Hepatocyte (in vitro differentiated cells): ENCODE results near the gene SLC5A10. TPM values are rescaled to one million over a fixed set of nuclear protein-coding genes. Genes with fewer than 3 reads are reported as not detected.
A peak's percentile ranks its signal among the peaks of the same experiment; 100 is the strongest.

Experiments used
- DNase-seq: peaks from one replicate; pipeline ENCODE4 v3.0.0-alpha.2; 2016; ENCODE audit warnings: low spot score
- H2AFZ ChIP-seq: fragments of 200-600 bp; sonication (generic); 2 replicates; pipeline ENCODE4 v1.6.0; 2016; ENCODE audit warnings: antibody characterized with exemption, mild to moderate bottlenecking
- H3K27ac ChIP-seq: fragments of 200-600 bp; sonication (generic); 2 replicates; pipeline ENCODE4 v1.5.1; 2016; ENCODE audit warnings: mild to moderate bottlenecking
- H3K27me3 ChIP-seq: fragments of 200-600 bp; sonication (generic); 2 replicates; pipeline ENCODE4 v1.6.1; 2016
- H3K36me3 ChIP-seq: fragments of 200-600 bp; sonication (generic); replicated peaks from 2 replicates; pipeline ENCODE4 v1.5.1; 2016; ENCODE audit warnings: low read depth; ENCODE audit not compliant: insufficient read depth
- H3K4me1 ChIP-seq: fragments of 200-600 bp; sonication (generic); 2 replicates; pipeline ENCODE4 v1.5.1; 2016; ENCODE audit warnings: mild to moderate bottlenecking, moderate library complexity; ENCODE audit not compliant: insufficient read depth
- H3K4me2 ChIP-seq: fragments of 200-600 bp; sonication (generic); 2 replicates; pipeline ENCODE4 v1.6.0; 2016
- H3K4me3 ChIP-seq: fragments of 200-600 bp; sonication (generic); 2 replicates; pipeline ENCODE4 v1.5.1; 2016; ENCODE audit warnings: mild to moderate bottlenecking
- H3K79me2 ChIP-seq: fragments of 200-600 bp; sonication (generic); 2 replicates; pipeline ENCODE4 v1.6.0; 2017; ENCODE audit warnings: mild to moderate bottlenecking
- H3K9me2 ChIP-seq: fragments of 200-600 bp; sonication (generic); replicated peaks from 2 replicates; pipeline ENCODE4 v1.6.0; 2017; ENCODE audit warnings: mild to moderate bottlenecking; ENCODE audit not compliant: insufficient read depth
- H3K9me3 ChIP-seq: fragments of 200-600 bp; sonication (generic); 2 replicates; pipeline ENCODE4 v1.5.1; 2016; ENCODE audit warnings: low read depth, mild to moderate bottlenecking
- H4K20me1 ChIP-seq: fragments of 200-600 bp; sonication (generic); 2 replicates; pipeline ENCODE4 v1.6.0; 2016; ENCODE audit warnings: mild to moderate bottlenecking; ENCODE audit not compliant: insufficient read depth, poor library complexity, severe bottlenecking
- EZH2 ChIP-seq: fragments of 200-600 bp; sonication (generic); IDR thresholded peaks from 2 replicates; pipeline ENCODE4 v1.6.1; 2016; ENCODE audit warnings: antibody characterized with exemption, mild to moderate bottlenecking, borderline replicate concordance
- EZH2phosphoT487 ChIP-seq: fragments of 200-600 bp; sonication (generic); IDR thresholded peaks from one replicate; pipeline ENCODE4 v1.6.1; 2018; ENCODE audit warnings: antibody characterized with exemption, mild to moderate bottlenecking, low read depth, moderate library complexity; ENCODE audit not compliant: unreplicated experiment, severe bottlenecking
- WGBS: methylation state at CpG from one replicate; pipeline ENCODE4 v1.1.6; 2016; ENCODE audit warnings: low lambda C conversion rate; ENCODE audit errors: missing lambda C conversion rate; 5-methylcytosine and 5-hydroxymethylcytosine counted together
- polyA plus RNA-seq: library from polyadenylated mRNA; unstranded; fragments of >200 nt; fragmentation: Nextera tagmentation; extraction: Ambion mirVana; gene quantifications from 2 replicates; pipeline ENCODE4 v1.2.1, GENCODE V29; 2016
- total RNA-seq: library from RNA; depleted of rRNA; stranded (reverse); fragments of >200 nt; gene quantifications from 2 replicates; pipeline ENCODE4 v1.2.3, GENCODE V29; 2014
- TF ChIP-seq, protein P1 (sequence below): fragments of 200-600 bp; sonication (generic); IDR thresholded peaks from 2 replicates; pipeline ENCODE4 v1.5.1; 2016; ENCODE audit warnings: antibody characterized with exemption, mild to moderate bottlenecking; ENCODE audit not compliant: poor library complexity

SLC5A10 gene
- total and polyA plus RNA-seq, 2 experiments from 2014 or later, result 0.22 TPM; not detected in 1

DNA sequence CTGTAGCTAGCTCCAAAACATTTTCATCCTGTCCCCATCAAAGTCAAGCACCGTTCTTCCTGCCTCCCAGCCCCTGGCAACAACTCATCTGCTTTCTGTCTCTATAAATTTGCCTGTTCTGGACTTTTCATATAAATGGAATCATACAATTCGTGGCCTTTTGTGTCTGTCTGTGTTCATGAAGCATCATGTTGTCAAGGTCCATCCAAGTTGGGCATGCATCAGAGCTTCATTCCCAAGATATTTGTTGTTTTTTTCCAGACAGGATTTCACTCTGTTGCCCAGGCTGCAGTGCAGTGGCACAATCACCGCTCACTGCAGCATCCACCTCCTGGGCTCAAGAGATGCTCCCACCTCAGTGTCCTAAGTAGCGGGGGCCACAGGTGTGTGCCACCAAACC lies 5.9 kb downstream of the SLC5A10 start:
- no peak overlapping the region for H2AFZ ChIP-seq
- H3K4me1 ChIP-seq, result peaks cover 1% of the 10 kb centered on the region
- H3K36me3 ChIP-seq, result no peaks in the 10 kb centered on the region
- H3K27me3 ChIP-seq, result no peaks in the 10 kb centered on the region
- DNase-seq, result no peak
- H3K9me2 ChIP-seq, result no peaks in the 10 kb centered on the region
- H3K27ac ChIP-seq, result no peak overlapping the region
- 93% methylated on average over 4 of the region's 4 CpGs for WGBS
- H3K4me2 ChIP-seq, result no peak overlapping the region
- H3K4me3 ChIP-seq, result no peak overlapping the region
- TF ChIP-seq EZH2phosphoT487 (no peak), EZH2 (no peak)
- TF ChIP-seq, protein P1, sequence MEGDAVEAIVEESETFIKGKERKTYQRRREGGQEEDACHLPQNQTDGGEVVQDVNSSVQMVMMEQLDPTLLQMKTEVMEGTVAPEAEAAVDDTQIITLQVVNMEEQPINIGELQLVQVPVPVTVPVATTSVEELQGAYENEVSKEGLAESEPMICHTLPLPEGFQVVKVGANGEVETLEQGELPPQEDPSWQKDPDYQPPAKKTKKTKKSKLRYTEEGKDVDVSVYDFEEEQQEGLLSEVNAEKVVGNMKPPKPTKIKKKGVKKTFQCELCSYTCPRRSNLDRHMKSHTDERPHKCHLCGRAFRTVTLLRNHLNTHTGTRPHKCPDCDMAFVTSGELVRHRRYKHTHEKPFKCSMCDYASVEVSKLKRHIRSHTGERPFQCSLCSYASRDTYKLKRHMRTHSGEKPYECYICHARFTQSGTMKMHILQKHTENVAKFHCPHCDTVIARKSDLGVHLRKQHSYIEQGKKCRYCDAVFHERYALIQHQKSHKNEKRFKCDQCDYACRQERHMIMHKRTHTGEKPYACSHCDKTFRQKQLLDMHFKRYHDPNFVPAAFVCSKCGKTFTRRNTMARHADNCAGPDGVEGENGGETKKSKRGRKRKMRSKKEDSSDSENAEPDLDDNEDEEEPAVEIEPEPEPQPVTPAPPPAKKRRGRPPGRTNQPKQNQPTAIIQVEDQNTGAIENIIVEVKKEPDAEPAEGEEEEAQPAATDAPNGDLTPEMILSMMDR, result no peak
- no peaks in the 10 kb centered on the region for H3K79me2 ChIP-seq
- no peaks in the 10 kb centered on the region for H4K20me1 ChIP-seq
- no peaks in the 10 kb centered on the region for H3K9me3 ChIP-seq

DNA sequence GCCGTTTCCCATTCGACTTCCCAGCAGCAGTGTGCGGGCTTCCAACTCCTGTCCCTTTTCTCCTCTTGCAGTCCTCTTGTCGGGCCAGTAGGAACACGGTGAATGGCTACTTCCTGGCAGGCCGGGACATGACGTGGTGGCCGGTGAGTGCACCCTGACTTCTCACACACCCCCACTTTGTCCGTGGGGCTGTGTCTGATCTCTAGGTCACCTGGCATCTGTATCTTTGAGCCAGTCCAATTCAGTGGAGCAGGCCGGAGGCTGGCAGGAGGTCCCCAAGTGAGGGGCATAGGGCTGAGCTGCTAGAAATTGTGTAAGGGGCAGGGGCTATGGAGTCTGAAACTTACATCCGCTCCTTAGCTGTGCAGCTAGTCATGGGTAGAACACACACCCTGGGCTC lies 6.6 kb downstream of the SLC5A10 start:
- Histone ChIP-seq H2AFZ (no peak overlapping the region), H3K4me1 (peaks cover 7% of the 10 kb centered on the region), H3K4me3 (no peak overlapping the region), H3K9me3 (no peaks in the 10 kb centered on the region), H3K79me2 (no peaks in the 10 kb centered on the region), H3K4me2 (no peak overlapping the region), H3K27ac (no peak overlapping the region), H3K27me3 (no peaks in the 10 kb centered on the region), H3K36me3 (no peaks in the 10 kb centered on the region), H4K20me1 (no peaks in the 10 kb centered on the region), H3K9me2 (no peaks in the 10 kb centered on the region)
- TF ChIP-seq EZH2phosphoT487 (no peak), EZH2 (no peak)
- TF ChIP-seq, protein P1, result no peak
- WGBS, result 92% methylated on average over 11 of the region's 11 CpGs
- no peak for DNase-seq

DNA sequence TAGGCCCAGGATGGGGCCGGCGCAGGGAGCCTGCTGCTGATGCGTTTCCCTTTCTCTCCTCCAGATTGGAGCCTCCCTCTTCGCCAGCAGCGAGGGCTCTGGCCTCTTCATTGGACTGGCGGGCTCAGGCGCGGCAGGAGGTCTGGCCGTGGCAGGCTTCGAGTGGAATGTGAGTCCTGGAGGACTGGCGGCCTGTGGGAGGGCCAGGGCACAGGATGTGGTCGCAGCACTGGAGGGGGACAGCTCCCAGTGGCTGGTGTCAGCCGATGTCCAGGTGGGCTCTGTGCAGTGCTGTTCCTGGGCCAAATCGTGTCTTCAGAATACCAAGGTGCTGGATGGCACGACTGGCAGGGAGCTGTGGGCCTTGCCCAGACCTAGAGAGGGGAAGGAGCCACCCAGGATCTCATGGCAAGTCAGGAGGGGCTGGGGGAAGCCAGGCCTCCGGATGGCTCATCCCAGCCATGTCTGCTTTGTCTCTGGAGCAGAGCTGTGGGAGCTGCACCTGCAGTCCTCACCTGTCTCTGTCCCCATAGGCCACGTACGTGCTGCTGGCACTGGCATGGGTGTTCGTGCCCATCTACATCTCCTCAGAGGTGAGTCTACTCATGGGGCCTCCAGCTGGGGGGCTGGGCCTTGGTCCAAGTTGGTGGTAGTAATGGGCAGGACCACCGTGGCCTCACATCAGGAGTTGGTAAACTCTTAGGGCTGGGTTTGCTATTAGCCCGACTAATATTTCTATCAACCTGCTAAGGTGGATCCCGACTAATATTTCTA lies 7.3 kb downstream of the SLC5A10 start:
- Histone ChIP-seq H2AFZ (no peak overlapping the region), H3K27me3 (no peaks in the 10 kb centered on the region), H3K4me1 (peaks cover 7% of the 10 kb centered on the region), H3K27ac (no peak overlapping the region), H3K9me3 (no peaks in the 10 kb centered on the region), H3K4me2 (no peak overlapping the region), H3K9me2 (no peaks in the 10 kb centered on the region), H4K20me1 (no peaks in the 10 kb centered on the region), H3K4me3 (no peak overlapping the region), H3K36me3 (no peaks in the 10 kb centered on the region), H3K79me2 (no peaks in the 10 kb centered on the region)
- 84% methylated on average over 22 of the region's 22 CpGs for WGBS
- peak; percentile 2 for DNase-seq
- TF ChIP-seq, protein P1, result no peak
- no peak for TF ChIP-seq EZH2phosphoT487
- TF ChIP-seq EZH2, result no peak
